Activated CD4-positive, alpha-beta T cell treated with anti-CD3 and anti-CD28 coated beads, Interleukin-2, amount 50 U/mL, for 16 hours (primary cell): ENCODE data around the gene CA10.

Source experiments
- DNase-seq: peaks from one replicate; pipeline ENCODE4 v3.0.0-alpha.2; 2020

Gene CA10

GRCh38 chr17:52158450-52159042, at the start of gene CA10:
TSS of gene CA10 (minus strand) at chr17:52158714.
- DNase-seq = no peak

GRCh38 chr17:52207796-52208195, 49.3 kb upstream of the CA10 start:
- no peak for DNase-seq

DNA sequence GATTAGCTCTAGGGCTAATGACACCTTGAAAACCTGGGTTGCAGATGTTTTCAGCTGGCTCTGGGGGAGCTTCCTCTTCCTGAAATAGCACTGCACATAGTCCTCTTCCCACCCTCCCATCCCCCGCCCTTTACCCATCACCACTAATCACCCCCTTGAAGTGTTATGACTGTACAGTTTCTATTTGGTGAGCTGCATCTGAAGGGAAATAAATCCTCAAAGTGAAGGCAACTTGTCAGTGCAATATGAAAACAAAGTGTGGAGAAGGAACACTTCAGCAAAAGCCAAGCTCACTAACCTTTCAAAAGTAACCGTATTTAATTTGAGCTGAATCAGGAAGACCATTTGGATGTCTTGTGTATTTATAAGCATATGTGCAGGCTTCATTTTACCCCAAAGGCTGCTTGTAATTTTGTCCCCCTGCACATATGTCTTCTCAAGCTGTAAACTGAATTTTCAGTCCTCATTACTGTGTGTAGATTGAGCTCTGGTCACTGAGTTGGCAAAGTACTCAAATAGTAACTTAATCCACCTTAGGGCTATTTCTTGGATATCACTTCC, 44.1 kb upstream of the CA10 start:
- no peak for DNase-seq

GRCh38 chr17:52201767-52202519, 43.4 kb upstream of the CA10 start:
- no peak for DNase-seq

DNA sequence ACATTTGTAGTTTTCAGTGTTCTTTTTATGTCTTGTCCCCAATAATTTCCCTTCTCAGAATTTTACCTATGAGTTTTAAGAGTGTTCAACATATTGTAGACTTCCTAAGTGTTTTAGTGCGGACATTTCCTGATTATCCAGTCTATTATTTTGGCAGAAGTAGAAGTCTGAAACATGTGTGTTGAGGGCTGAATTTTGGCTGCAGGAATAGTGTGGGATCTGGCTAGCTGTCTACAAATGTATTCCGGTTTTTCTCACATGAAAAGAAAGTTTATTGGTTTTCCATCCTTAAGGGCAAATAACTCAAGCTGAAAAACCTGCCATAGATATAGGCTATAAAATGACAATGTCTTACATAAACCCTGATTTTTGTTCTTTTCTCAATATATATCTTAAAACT, 33.0 kb upstream of the CA10 start:
- no peak for DNase-seq

DNA sequence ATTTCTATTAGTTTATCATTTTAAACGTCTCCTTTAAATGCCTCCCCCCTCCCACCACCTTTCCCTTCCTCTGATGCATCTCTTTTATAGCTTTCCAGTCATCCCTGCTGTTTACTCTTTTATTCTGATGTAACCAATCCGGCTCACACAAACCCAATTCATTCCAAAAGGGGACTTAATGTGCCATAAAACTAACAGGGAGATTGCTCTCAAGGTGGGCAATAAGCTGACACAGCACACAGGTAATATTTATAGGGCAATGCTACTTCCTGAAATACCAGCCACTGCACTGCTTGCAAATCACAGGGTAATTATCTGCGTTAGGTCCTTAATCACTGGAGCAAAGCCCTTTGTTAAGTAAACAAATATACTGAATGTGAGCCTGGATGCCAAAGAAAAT, 23.3 kb upstream of the CA10 start:
- no peak for DNase-seq

DNA sequence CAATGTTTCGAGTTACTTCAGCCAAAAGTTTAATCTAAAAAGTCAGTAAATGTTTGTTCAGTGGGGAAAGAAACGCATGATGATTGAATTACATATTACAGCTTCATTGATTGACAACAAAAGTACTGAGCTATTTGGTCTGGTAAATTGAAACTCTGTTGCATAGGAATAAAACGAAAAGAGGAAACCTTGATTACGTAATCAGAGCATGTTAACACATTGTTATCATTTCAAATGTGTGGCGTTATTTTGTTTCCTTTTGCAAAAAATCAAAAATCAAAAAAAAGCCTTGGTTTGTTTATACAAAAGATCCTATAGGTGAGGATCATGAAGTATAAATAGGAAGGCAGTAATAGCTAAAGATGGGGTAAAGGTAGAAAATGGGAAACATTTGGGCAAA, 19.5 kb upstream of the CA10 start:
- DNase-seq = no peak

- DNase-seq = peak; percentile 12
Observed at GRCh38 chr17:52170963-52171572, 12.6 kb upstream of the CA10 start.

DNA sequence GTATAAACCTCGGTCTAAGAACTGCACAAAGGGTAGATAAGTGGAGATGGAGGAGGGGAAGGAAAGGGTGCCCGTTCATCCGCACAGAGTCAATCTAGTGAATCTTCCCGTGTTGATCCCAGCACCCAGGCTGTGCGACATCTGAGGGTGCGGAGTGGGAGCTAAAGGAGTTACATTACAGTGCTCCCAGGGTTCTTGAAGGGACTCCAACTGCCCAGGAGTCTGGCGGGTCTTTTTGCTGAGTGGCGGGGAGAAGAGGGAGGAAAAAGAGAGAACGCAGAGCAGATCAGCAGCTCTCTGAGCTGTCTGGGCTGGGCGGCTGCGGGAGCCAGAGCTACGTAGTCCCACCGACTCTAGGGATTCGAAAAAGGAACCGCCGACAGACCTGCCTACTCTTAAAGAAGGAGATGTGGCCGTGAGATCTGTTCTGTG, 1.6 kb upstream of the CA10 start:
- no peak for DNase-seq

DNA sequence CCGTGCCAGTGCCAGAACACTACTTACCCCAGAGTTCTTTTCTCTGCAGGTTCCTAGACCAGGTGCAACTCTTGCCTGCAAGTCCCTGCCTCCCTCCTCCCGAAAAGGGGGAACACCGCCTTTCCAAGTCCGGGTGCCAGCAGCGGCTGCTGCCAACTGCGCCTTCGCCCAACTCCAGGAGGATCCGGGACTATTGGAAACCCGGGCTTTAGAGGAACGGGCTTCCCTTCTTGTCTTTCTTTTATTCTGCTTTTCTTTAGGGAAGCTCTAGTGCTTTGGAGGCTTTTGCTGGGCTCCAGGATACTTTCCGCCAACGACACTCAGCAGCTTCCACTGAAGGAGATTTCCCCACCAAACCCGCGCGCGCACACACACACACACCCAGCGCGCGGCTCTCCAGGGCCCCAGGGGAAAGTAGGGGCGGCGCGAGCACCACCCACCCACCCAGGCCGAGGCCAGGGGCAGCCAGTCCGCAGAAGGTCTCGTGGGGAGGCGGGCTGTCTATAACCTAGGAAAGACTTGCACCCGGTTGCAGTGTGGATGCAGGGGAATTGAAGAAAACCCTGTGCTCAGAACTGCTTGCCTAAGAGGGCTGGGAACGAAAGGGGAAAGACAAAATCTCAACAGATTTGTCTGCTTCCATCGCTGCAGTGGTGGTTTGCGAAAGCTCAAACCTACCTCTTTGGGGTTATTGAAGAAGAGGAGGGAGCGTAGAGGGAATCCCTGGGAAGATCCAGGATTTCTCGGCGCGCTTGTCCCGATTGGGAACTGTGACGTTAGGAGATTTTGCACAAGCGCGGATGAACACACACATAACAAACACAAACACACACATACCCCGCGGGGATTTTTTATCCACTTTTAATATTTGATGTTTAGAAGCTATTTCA, 977 bp upstream of the CA10 start:
- DNase-seq = no peak

DNA sequence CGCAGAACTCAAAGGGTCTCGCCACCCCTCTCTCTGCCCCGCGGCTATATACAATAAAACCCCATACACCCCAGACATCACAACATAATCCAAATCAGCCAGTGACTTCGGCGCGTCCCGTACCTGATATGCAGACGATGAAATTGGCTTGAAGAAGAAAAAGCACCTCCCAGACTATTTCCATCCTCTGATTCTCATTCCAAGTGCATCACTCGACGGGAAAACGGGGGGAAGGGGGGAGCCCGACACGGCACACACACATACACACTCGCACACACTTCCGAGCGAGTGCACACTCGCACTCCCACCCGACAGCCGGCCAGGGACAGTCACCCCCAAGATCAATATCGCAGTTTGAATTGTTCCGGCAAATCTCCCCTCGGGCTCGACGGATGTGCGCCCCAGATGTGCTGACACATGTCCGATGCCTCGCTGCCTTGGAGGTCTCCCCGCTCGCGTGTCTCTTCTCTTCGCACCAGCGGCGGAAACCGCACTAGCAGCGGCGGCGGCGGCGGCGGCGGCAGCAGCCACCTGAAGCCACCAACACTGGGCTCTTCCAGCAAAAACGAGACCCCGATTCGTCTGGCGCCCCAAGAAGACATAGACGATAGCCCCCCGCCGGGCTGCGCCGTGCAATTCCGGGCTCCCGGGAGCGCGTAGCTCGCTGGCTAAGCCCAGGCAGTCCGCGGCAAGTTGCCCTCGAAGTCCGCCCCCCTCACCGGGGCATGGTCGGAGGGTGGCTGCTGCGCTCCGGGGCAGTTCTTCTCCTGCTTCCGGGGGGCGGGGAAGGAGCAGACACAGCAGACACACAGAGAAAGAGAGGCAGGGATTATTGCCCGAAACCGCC, 688 bp downstream of the CA10 start:
- peak; percentile 3 for DNase-seq

DNA sequence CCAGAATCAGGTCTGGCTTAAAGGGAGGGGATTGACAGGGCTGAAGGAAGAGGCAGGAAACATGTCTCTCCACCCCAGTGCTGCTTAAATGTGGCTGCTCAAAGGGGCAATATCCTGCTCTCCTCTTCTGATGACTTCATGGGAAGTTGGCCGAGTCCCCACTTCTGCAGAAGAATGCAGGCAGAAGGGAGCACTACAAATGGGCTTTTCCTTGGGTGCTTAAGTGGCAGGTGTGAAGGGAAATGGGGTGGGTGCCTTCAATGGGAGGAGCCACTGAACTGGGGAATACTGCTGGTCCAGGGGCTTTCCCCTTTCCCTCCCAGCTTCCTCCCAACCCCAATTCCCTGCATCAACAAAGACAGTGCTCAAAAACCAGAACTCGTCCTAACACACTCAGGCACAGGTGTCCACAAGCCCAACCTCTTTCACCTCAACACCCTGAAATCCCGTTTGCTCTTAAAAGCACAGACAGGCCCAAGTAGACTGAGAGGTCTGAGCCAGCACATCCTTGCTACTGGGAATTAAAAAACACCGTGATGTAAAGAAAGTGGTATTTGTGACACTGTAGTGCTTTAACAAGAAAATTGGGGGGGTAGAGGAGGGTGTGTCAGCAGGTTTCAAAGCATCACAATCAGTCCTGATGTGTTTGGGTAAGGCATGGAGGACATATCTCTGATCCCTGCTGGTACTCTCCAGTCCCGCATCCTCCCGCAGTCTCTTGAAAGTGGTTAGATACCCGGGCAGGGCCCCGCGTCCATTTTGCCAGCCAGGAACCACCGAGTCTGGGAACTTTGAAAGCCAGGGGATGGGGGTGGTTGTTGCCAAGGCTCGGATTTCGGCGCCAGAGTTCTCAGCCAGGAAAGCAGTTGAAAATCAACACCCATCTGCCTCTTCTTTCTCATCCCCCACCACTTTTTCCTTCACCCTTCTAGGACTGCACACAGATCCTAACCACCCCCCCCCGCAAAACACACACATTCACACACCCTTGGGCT, 1.6 kb downstream of the CA10 start:
- DNase-seq = no peak

DNA sequence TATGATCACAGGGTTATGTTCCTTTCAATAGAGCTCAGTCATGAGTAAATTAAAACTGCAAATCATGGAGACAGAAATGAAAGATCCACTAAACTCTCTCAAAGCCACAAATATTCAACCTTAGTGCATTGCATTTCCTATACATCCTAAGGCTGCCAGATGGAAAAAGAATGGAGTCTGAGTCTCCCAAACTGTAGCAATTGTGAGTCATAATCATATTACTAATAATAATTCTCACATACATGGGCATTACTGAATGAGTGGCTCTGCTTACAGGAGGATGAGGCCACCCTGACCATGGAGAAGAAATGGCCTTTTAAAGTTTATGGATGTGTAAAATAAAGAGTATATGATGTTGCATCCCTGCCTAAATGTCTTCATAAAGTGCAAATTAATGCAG, 3.2 kb downstream of the CA10 start:
- DNase-seq = no peak

- no peak for DNase-seq
Observed at GRCh38 chr17:52154466-52154865, 4.0 kb downstream of the CA10 start.

DNA sequence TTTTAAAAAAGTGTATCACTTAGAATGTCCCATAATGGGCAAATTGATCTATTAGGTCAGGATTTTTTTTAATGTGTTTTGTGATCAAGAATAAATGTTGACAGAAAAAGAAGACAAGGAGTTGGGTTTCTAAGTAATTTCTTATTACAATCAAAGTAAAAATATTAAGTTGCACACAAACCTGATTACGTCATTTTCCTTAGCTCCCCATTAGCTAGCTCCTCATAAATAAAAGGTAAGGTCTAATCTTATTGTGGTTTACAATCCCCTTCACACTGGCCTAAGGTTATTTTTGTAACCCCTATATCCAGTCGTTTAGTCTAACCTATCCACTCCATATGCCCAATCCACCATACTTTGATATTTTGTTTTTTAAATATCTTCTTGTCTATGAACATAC, 7.6 kb downstream of the CA10 start:
- no peak for DNase-seq

DNA sequence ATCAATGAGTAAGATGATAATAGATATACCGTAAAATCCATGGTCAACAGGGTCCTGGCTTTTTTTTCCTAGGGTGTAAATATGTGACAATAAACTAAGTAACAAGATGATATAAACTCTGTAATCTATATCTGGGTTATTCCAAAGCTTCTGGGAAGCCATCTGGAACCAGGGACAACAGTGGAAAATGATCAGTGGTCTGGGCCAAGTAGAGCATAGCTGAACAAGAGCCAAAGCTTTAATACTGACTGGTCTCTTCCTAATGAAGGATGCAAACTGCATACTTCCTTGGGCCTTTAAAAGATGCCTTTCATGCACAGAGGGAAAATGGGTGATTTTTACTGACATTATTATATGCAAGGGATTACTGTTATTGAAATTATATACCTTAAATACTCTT, 8.9 kb downstream of the CA10 start:
- no peak for DNase-seq

- no peak for DNase-seq
Observed at GRCh38 chr17:52148969-52149351, 9.6 kb downstream of the CA10 start.

DNA sequence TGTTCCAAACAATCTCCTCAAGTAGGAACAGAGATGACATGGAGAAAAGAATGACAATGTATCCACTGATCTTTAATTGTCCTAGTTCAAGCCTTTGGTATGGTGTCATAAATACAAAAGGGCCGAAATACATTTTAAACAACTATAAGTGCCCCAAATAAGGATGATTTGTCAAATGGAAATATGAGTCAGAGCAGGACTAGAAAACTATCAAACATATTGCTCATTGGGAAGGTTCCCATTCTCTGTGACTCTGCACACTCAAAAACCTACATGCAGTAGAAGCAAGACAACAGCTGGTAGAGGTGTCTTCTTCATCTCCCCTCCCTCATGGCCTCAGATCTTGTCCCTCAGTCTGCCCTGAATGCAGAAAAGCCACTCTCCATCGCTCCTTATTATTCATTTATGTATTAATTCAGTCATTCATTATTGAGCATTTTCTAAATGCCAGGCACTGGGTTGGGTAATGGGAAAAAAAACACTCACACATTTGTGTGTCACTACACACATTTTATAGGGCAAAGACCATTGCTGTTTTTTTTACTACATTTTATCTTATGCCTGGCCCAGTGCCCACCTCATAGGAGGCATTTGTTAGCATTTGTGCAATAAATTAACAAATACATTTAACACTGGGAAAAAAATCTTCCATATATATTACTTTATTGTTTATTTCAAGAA, 10.1 kb downstream of the CA10 start:
- DNase-seq = peak; percentile 30

DNA sequence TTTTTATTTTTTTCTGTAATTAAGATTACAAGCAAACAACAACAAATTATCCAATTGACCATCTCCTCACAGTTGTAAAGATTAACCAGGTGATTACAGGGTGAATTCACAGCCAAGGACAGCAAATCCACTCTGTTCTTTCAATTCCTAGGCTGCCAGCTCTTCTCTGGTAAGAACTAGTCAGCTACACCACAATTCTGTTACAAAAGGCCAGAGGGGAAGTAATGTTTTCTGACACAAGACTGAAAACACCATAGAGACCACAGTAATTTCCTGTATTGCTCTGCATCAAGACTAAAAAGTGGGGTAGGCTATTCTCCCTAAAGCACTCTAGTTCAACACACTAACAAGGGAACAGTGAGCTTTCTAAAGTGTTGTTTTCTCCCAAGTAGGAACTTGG, 10.6 kb downstream of the CA10 start:
- DNase-seq = peak; percentile 58

DNA sequence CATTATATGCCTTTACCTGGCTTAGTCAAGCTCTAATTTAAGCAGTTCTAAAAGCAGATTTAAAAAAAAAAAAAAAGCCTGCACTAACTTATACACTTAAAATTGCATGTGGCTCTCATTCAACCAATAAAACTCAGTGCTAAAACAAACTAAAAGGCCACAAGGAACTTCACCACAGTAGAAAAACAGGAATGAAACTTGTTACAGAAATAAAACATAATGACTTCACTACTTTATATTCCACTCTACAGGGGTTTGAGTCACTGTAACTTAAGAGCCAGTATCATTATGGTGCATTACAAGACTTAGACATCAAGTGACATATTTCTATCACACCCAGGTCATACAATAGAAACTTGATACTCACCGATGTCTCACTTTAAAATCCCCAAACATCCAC, 11.1 kb downstream of the CA10 start:
- DNase-seq = peak; percentile 3
